CD14-positive monocyte (primary cell): Measurements from ENCODE around the gene THSD8. TPM values are rescaled to one million over a fixed set of nuclear protein-coding genes. Genes with fewer than 3 reads are reported as not detected.

ENCODE experiments used
- DNase-seq, 3 donors: peaks; one replicate each; pipeline ENCODE4 v3.0.0-alpha.2; 2011 to 2022
- H2AFZ ChIP-seq: 2 replicates; pipeline ENCODE4 v1.6.0; 2012; ENCODE audit warnings: mild to moderate bottlenecking, low read depth, low read length, inconsistent platforms; ENCODE audit not compliant: insufficient read depth, poor library complexity, severe bottlenecking
- H3K27ac ChIP-seq, 2 donors: 1 replicate in 1 of 2; 2 replicates in 1 of 2; pipeline ENCODE4 v1.5.1; 2012 to 2013; ENCODE audit warnings: low read length in 2 of 2, control low read depth in 1 of 2, inconsistent platforms in 1 of 2, low read depth in 1 of 2, mild to moderate bottlenecking in 1 of 2
- H3K27me3 ChIP-seq, 2 donors: one replicate each; pipeline versions ENCODE4 v1.6.0 to v1.6.1; 2011 to 2013; ENCODE audit warnings: low read length in 2 of 2; ENCODE audit not compliant: control insufficient read depth in 2 of 2, insufficient read depth in 2 of 2
- H3K36me3 ChIP-seq, 2 donors: replicated peaks in 1 of 2; 1 replicate in 1 of 2; 2 replicates in 1 of 2; pipeline versions ENCODE4 v1.5.1 to v1.6.1; 2012 to 2013; ENCODE audit warnings: low read length in 2 of 2, control low read depth in 1 of 2, inconsistent platforms in 1 of 2, mild to moderate bottlenecking in 1 of 2; ENCODE audit not compliant: insufficient read depth in 2 of 2, control insufficient read depth in 1 of 2
- H3K4me1 ChIP-seq, 2 donors: 1 replicate in 1 of 2; 2 replicates in 1 of 2; pipeline versions ENCODE4 v1.5.1 to v1.6.1; 2012 to 2013; ENCODE audit warnings: low read length in 2 of 2, control low read depth in 1 of 2, inconsistent platforms in 1 of 2, mild to moderate bottlenecking in 1 of 2, moderate library complexity in 1 of 2; ENCODE audit not compliant: insufficient read depth in 2 of 2, control insufficient read depth in 1 of 2
- H3K4me2 ChIP-seq: replicated peaks from 2 replicates; pipeline ENCODE3; 2012; ENCODE audit warnings: low read length, moderate library complexity, mild to moderate bottlenecking; ENCODE audit not compliant: poor library complexity, severe bottlenecking; ENCODE audit errors: extremely low read depth
- H3K4me3 ChIP-seq, 3 experiments: fragments of 200-600 bp in 1 of 3; sonication (generic) in 1 of 3; replicated peaks in 1 of 3; 1 replicate in 2 of 3; 2 replicates in 1 of 3; pipeline ENCODE4 v1.5.1; 2011 to 2013; ENCODE audit warnings: low read length in 3 of 3, mild to moderate bottlenecking in 3 of 3, control low read depth in 2 of 3, low read depth in 2 of 3, inconsistent platforms in 1 of 3, moderate library complexity in 1 of 3
- H3K79me2 ChIP-seq: 2 replicates; pipeline ENCODE4 v1.6.0; 2012; ENCODE audit warnings: mild to moderate bottlenecking, control low read depth, inconsistent platforms, low read length, moderate library complexity; ENCODE audit not compliant: insufficient read depth
- H3K9ac ChIP-seq: 2 replicates; pipeline ENCODE4 v1.6.0; 2017; ENCODE audit warnings: low read length, mild to moderate bottlenecking; ENCODE audit not compliant: insufficient read depth, poor library complexity, severe bottlenecking
- H3K9me3 ChIP-seq, 2 donors: replicated peaks in 1 of 2; 1 replicate in 1 of 2; 2 replicates in 1 of 2; pipeline versions ENCODE4 v1.5.1 to v1.6.1; 2012 to 2013; ENCODE audit warnings: low read length in 2 of 2, control low read depth in 1 of 2; ENCODE audit not compliant: control insufficient read depth in 1 of 2, insufficient read depth in 1 of 2
- H4K20me1 ChIP-seq: 2 replicates; pipeline ENCODE4 v1.6.0; 2012; ENCODE audit warnings: mild to moderate bottlenecking, low read length, control low read depth, moderate library complexity; ENCODE audit not compliant: insufficient read depth
- H3K27ac Mint-ChIP-seq, 7 donors: one replicate each; pipeline ENCODE4 v1.8.0; 2020; ENCODE audit warnings: mild to moderate bottlenecking in 7 of 7, mixed read lengths in 7 of 7, moderate library complexity in 6 of 7, inconsistent platforms in 2 of 7
- H3K27me3 Mint-ChIP-seq, 3 donors: one replicate each; pipeline ENCODE4 v1.8.0; 2021 to 2022; ENCODE audit warnings: low read depth in 3 of 3, mild to moderate bottlenecking in 3 of 3, mixed read lengths in 3 of 3, moderate library complexity in 3 of 3, inconsistent platforms in 1 of 3
- H3K36me3 Mint-ChIP-seq, 2 donors: one replicate each; pipeline ENCODE4 v1.8.0; 2020; ENCODE audit warnings: mixed read lengths in 2 of 2, inconsistent platforms in 1 of 2, mild to moderate bottlenecking in 1 of 2
- H3K4me1 Mint-ChIP-seq: one replicate; pipeline ENCODE4 v1.8.0; 2020; ENCODE audit warnings: mild to moderate bottlenecking, mixed read lengths
- H3K4me3 Mint-ChIP-seq, 2 donors: one replicate each; pipeline ENCODE4 v1.8.0; 2020; ENCODE audit warnings: mild to moderate bottlenecking in 2 of 2, mixed read lengths in 2 of 2, moderate library complexity in 1 of 2
- H3K9me3 Mint-ChIP-seq, 7 donors: one replicate each; pipeline ENCODE4 v1.8.0; 2020 to 2022; ENCODE audit warnings: mixed read lengths in 7 of 7, mild to moderate bottlenecking in 6 of 7, moderate library complexity in 6 of 7, inconsistent platforms in 2 of 7
- WGBS: methylation state at CpG from one replicate; pipeline ENCODE4 v1.1.5; 2013; ENCODE audit warnings: missing lambda C conversion rate; ENCODE audit not compliant: insufficient coverage; 5-methylcytosine and 5-hydroxymethylcytosine counted together
- intact Hi-C, 2 donors: fragments of 100-400 bp; cut with micrococcal nuclease; formaldehyde crosslinking; loops; one replicate each; pipeline versions ENCODE4 v1.15.0 to v1.15.1; 2023
- polyA plus RNA-seq, 3 donors: library from polyadenylated mRNA; depleted of rRNA in 1 of 3; unstranded in 2 of 3; stranded (reverse) in 1 of 3; fragments of 300-500 nt in 2 of 3; fragments of >200 nt in 1 of 3; fragmentation: Illumina TruSeq in 2 of 3; gene quantifications; 1 replicate in 2 of 3; 2 replicates in 1 of 3; pipeline ENCODE4 v1.2.3, GENCODE V29; 2012 to 2021
- TF ChIP-seq, protein P1 (sequence below): fragments of 200-600 bp; IDR thresholded peaks from one replicate; pipeline ENCODE4 v1.8.0; 2022; ENCODE audit warnings: antibody characterized with exemption, mild to moderate bottlenecking

Gene THSD8
- polyA plus RNA-seq, 3 donors = 4.0 TPM; not detected in 2

- Histone ChIP-seq H3K79me2 (peaks cover 7% of the 10 kb centered on the region), H3K36me3 (no peaks in the 10 kb centered on the region), H2AFZ (no peak overlapping the region), H3K4me2 (no peak overlapping the region), H3K9ac (no peak overlapping the region), H3K9me3 (no peaks in the 10 kb centered on the region), H3K27ac (no peak overlapping the region), H3K27me3 (no peaks in the 10 kb centered on the region), H3K4me1 (peaks cover 17 to 22% of the 10 kb centered on the region in 2 donors), H4K20me1 (peaks cover 2% of the 10 kb centered on the region), H3K4me3 (no peak overlapping the region)
- WGBS = 85% methylated on average over 2 of the region's 4 CpGs
- no peak for DNase-seq
- H3K27me3 Mint-ChIP-seq = peaks cover 2 to 5% (median 3%) of the 10 kb centered on the region in 3 donors
- peaks cover 15% of the 10 kb centered on the region for H3K4me1 Mint-ChIP-seq
- intact Hi-C loops = no loop called here
- no peak overlapping the region for H3K4me3 Mint-ChIP-seq
- H3K27ac Mint-ChIP-seq = peak overlapping the region in 1 of 7 donors; percentile 26
- no peaks in the 10 kb centered on the region for H3K9me3 Mint-ChIP-seq
- TF ChIP-seq, protein P1, sequence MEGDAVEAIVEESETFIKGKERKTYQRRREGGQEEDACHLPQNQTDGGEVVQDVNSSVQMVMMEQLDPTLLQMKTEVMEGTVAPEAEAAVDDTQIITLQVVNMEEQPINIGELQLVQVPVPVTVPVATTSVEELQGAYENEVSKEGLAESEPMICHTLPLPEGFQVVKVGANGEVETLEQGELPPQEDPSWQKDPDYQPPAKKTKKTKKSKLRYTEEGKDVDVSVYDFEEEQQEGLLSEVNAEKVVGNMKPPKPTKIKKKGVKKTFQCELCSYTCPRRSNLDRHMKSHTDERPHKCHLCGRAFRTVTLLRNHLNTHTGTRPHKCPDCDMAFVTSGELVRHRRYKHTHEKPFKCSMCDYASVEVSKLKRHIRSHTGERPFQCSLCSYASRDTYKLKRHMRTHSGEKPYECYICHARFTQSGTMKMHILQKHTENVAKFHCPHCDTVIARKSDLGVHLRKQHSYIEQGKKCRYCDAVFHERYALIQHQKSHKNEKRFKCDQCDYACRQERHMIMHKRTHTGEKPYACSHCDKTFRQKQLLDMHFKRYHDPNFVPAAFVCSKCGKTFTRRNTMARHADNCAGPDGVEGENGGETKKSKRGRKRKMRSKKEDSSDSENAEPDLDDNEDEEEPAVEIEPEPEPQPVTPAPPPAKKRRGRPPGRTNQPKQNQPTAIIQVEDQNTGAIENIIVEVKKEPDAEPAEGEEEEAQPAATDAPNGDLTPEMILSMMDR = no peak
- peaks cover 12 to 25% of the 10 kb centered on the region in 2 donors for H3K36me3 Mint-ChIP-seq
Measured at GRCh38 chr19:12772323-12772722, 29.5 kb upstream of the THSD8 start.

DNA sequence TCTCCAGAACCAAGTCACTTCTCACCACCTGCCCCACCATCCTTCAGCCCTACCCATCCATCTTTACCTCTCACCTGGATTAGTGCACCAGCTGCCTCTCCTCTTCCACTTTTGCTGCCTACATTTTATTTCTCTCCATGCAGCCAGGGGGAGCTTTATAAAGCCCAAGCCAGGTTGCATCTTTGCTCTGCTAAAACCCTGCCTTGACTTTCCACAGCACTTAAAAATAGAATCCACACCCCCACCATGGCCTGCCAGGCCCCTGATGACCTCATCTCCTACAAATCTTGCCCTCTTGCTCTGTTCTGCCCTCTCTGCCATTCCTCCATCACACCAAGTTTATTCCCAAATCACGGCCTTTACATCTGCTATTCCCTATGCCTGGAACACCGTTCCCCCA, 28.3 kb upstream of the THSD8 start:
- TF ChIP-seq, protein P1 = no peak
- intact Hi-C loops = no loop called here
- Histone ChIP-seq H3K4me1 (peaks cover 22 to 32% of the 10 kb centered on the region in 2 donors), H4K20me1 (peaks cover 4% of the 10 kb centered on the region), H3K4me3 (no peak overlapping the region), H3K27ac (no peak overlapping the region), H3K79me2 (peaks cover 20% of the 10 kb centered on the region), H3K36me3 (no peaks in the 10 kb centered on the region), H3K9ac (no peak overlapping the region), H3K9me3 (no peaks in the 10 kb centered on the region), H2AFZ (no peak overlapping the region), H3K27me3 (no peaks in the 10 kb centered on the region), H3K4me2 (no peak overlapping the region)
- Mint-ChIP-seq H3K27me3 (peaks cover 2 to 6% (median 3%) of the 10 kb centered on the region in 3 donors), H3K9me3 (no peaks in the 10 kb centered on the region), H3K36me3 (peaks cover 4 to 16% of the 10 kb centered on the region in 2 donors), H3K27ac (peak overlapping the region in 1 of 7 donors; percentile 52), H3K4me1 (peaks cover 21% of the 10 kb centered on the region), H3K4me3 (no peak overlapping the region)
- WGBS = 93% methylated on average over 2 of the region's 2 CpGs
- no peak for DNase-seq
